GM12892 (cell line): Measurements from ENCODE around the gene SMR3A.

Experiments used
- POLR2AphosphoS5 ChIP-seq: IDR thresholded peaks from 2 replicates; pipeline ENCODE4 v1.6.1; 2011; ENCODE audit warnings: low read depth, low read length, control low read depth
- TAF1 ChIP-seq: IDR thresholded peaks from 2 replicates; pipeline ENCODE4 v1.6.1; 2011; ENCODE audit warnings: low read depth, mild to moderate bottlenecking, control low read depth, low read length, borderline replicate concordance

- TF ChIP-seq POLR2AphosphoS5 = no peak
- no peak for TF ChIP-seq TAF1
These were observed 37.0 kb downstream of the SMR3A start, which contains the start of gene OPRPN for GRCh38 chr4:70397580-70397979.
